HEK293 (cell line): ENCODE data around the gene INTS1.

ENCODE experiments used
- CTCF ChIA-PET: fragments of 350-600 bp; formaldehyde crosslinking; extraction: SDS; loops from one replicate; lab custom pipeline; 2021; ENCODE audit warnings: antibody characterized with exemption; lab: Yijun Ruan, JAX
- POLR2A ChIA-PET: fragments of 300-600 bp; formaldehyde crosslinking; extraction: SDS; loops from one replicate; lab custom pipeline; 2020; ENCODE audit warnings: antibody characterized with exemption, inconsistent platforms; lab: Yijun Ruan, JAX
- H3K27ac ChIP-seq: fragments of 200-500 bp; sonication (Bioruptor generic); 2 replicates; pipeline ENCODE4 v1.5.1; 2014; ENCODE audit warnings: low read depth, low read length, control low read depth, inconsistent platforms; ENCODE audit errors: extremely low read depth
- H3K36me3 ChIP-seq, 2 experiments: fragments of 200-500 bp in 1 of 2; sonication (Bioruptor generic) in 1 of 2; 1 replicate in 1 of 2; 2 replicates in 1 of 2; pipeline ENCODE4 v1.5.1; 2014 to 2017; ENCODE audit warnings: inconsistent platforms in 2 of 2, low read length in 2 of 2; ENCODE audit not compliant: control insufficient read depth in 2 of 2, insufficient read depth in 1 of 2
- H3K4me1 ChIP-seq: fragments of 200-500 bp; sonication (Bioruptor generic); 2 replicates; pipeline ENCODE4 v1.5.1; 2014; ENCODE audit warnings: mild to moderate bottlenecking, low read length, inconsistent platforms; ENCODE audit not compliant: control insufficient read depth, insufficient read depth
- H3K4me3 ChIP-seq: 2 replicates; pipeline ENCODE4 v1.5.1; 2011; ENCODE audit warnings: low read depth, mild to moderate bottlenecking, control low read depth, low read length, moderate library complexity
- H3K9me3 ChIP-seq: fragments of 200-500 bp; sonication (Bioruptor generic); 2 replicates; pipeline ENCODE4 v1.5.1; 2014; ENCODE audit warnings: low read depth, low read length, inconsistent platforms; ENCODE audit not compliant: control insufficient read depth, insufficient read depth
- EGR2 ChIP-seq: fragments of 450-650 bp; formaldehyde crosslinking; IDR thresholded peaks from 2 replicates; pipeline ENCODE4 v1.5.1; 2016; ENCODE audit warnings: low read depth, missing biosample characterization, missing genetic modification characterization
- IKZF3 ChIP-seq: fragments of 450-650 bp; IDR thresholded peaks from 2 replicates; pipeline ENCODE4 v1.5.0; 2018; ENCODE audit warnings: missing biosample characterization, mild to moderate bottlenecking, missing genetic modification characterization, moderate library complexity
- KLF7 ChIP-seq: fragments of 450-650 bp; formaldehyde crosslinking; IDR thresholded peaks from 2 replicates; pipeline ENCODE4 v1.5.1; 2016; ENCODE audit warnings: missing biosample characterization, missing genetic modification characterization, borderline replicate concordance
- MEIS1 ChIP-seq: sonication (generic); formaldehyde crosslinking; IDR thresholded peaks from 2 replicates; pipeline ENCODE4 v1.8.1; 2022; ENCODE audit warnings: missing genetic modification reagents, mild to moderate bottlenecking, borderline replicate concordance
- PRDM1 ChIP-seq: fragments of 450-650 bp; formaldehyde crosslinking; IDR thresholded peaks from 2 replicates; pipeline ENCODE4; 2016; ENCODE audit warnings: missing biosample characterization, missing genetic modification characterization
- ZBTB1 ChIP-seq: fragments of 450-650 bp; formaldehyde crosslinking; IDR thresholded peaks from 2 replicates; pipeline ENCODE4 v1.5.1; 2016; ENCODE audit warnings: missing biosample characterization, missing genetic modification characterization
- ZFHX2 ChIP-seq: fragments of 450-650 bp; formaldehyde crosslinking; conservative IDR thresholded peaks from 2 replicates; pipeline ENCODE4 v1.5.1; 2016; ENCODE audit warnings: missing biosample characterization, missing genetic modification characterization
- ZIC2 ChIP-seq: fragments of 450-650 bp; formaldehyde crosslinking; IDR thresholded peaks from 2 replicates; pipeline ENCODE4 v1.5.1; 2016; ENCODE audit warnings: missing biosample characterization, missing genetic modification characterization
- ZNF121 ChIP-seq: fragments of 450-650 bp; formaldehyde crosslinking; IDR thresholded peaks from 2 replicates; pipeline ENCODE4 v1.5.1; 2016; ENCODE audit warnings: missing biosample characterization, missing genetic modification characterization
- ZNF138 ChIP-seq: fragments of 450-650 bp; formaldehyde crosslinking; IDR thresholded peaks from 2 replicates; pipeline ENCODE4 v1.5.1; 2016; ENCODE audit warnings: missing biosample characterization, missing genetic modification characterization, borderline replicate concordance
- ZNF155 ChIP-seq: fragments of 450-650 bp; formaldehyde crosslinking; IDR thresholded peaks from 2 replicates; pipeline ENCODE4 v1.5.1; 2016; ENCODE audit warnings: missing biosample characterization, missing genetic modification characterization
- ZNF2 ChIP-seq: fragments of 450-650 bp; formaldehyde crosslinking; IDR thresholded peaks from 2 replicates; pipeline ENCODE4 v1.5.1; 2016; ENCODE audit warnings: missing biosample characterization, missing genetic modification characterization
- ZNF24 ChIP-seq: fragments of 450-650 bp; formaldehyde crosslinking; IDR thresholded peaks from 2 replicates; pipeline ENCODE4 v1.5.1; 2016; ENCODE audit warnings: missing biosample characterization, missing genetic modification characterization
- ZNF335 ChIP-seq: fragments of 450-650 bp; formaldehyde crosslinking; conservative IDR thresholded peaks from 2 replicates; pipeline ENCODE4 v1.5.1; 2016; ENCODE audit warnings: missing biosample characterization, missing genetic modification characterization
- ZNF48 ChIP-seq: fragments of 450-650 bp; formaldehyde crosslinking; IDR thresholded peaks from 2 replicates; pipeline ENCODE4 v1.5.1; 2016; ENCODE audit warnings: missing biosample characterization, missing genetic modification characterization
- ZNF514 ChIP-seq: fragments of 450-650 bp; formaldehyde crosslinking; IDR thresholded peaks from 2 replicates; pipeline ENCODE4 v1.5.1; 2016; ENCODE audit warnings: missing biosample characterization, missing genetic modification characterization
- ZNF549 ChIP-seq: fragments of 450-650 bp; IDR thresholded peaks from 2 replicates; pipeline ENCODE4 v1.5.1; 2018; ENCODE audit warnings: missing biosample characterization, missing genetic modification characterization, mild to moderate bottlenecking, inconsistent platforms, moderate library complexity
- ZNF768 ChIP-seq: fragments of 450-650 bp; formaldehyde crosslinking; IDR thresholded peaks from 2 replicates; pipeline ENCODE4 v1.5.1; 2018; ENCODE audit warnings: missing biosample characterization, mild to moderate bottlenecking, missing genetic modification characterization
- ZNF791 ChIP-seq: fragments of 450-650 bp; formaldehyde crosslinking; IDR thresholded peaks from 2 replicates; pipeline ENCODE4 v1.5.1; 2016; ENCODE audit warnings: missing biosample characterization, missing genetic modification characterization
- TF ChIP-seq, protein P1 (sequence below): fragments of 450-650 bp; formaldehyde crosslinking; IDR thresholded peaks from 2 replicates; pipeline ENCODE4 v1.5.1; 2017; ENCODE audit warnings: missing biosample characterization, missing genetic modification characterization
- TF ChIP-seq, protein P2 (sequence below): fragments of 450-650 bp; formaldehyde crosslinking; IDR thresholded peaks from 2 replicates; pipeline ENCODE4 v1.5.1; 2016; ENCODE audit warnings: missing biosample characterization, missing genetic modification characterization
- TF ChIP-seq, protein P3 (sequence below): fragments of 450-650 bp; IDR thresholded peaks from 2 replicates; pipeline ENCODE4 v1.5.1; 2018; ENCODE audit warnings: missing biosample characterization, mild to moderate bottlenecking, missing genetic modification characterization
- TF ChIP-seq, protein P4 (sequence below): fragments of 450-650 bp; formaldehyde crosslinking; IDR thresholded peaks from 2 replicates; pipeline ENCODE4 v1.5.1; 2017; ENCODE audit warnings: missing biosample characterization, missing genetic modification characterization

Gene INTS1

DNA sequence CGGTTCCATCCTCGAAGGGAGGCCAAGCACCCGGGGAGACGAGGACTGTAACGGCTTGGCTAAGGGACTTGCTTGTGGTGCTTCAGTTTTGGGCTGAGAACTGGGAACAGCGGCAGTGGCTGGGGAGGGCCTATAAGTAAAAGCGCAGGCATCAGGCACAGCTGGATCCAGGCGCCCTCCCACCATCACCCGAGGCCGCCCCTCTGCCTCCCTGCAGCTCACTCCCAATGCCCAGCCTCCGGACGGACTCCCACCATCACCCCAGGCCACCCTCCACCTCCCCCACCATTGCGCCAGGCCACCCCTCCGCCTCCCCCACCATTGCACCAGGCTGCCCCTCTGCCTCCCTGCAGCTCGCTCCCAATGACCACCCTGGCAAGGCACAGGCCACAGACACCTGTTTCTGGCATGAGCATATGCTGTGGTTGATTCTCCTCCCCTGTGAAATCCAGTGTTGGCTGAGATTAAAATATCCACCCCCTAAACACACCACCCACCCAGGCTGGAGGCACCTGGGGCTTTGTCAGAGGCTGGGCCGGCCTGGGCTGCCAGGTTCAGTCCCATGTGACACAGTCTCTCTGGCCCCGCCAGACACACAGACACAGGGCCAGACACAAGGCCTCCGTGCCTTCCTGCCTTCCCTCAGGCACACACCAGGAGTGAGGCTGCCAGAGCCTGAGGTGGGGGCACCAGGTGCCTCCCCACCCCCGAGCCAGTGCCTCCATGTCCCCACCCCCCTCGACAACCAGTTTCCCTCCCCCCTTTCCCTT is 61.6 kb downstream of the INTS1 start:
- Histone ChIP-seq H3K4me3 (no peak overlapping the region), H3K36me3 (peaks cover 0 to 3% of the 10 kb centered on the region in 2 experiments; a peak in 1 of 3 replicates), H3K27ac (no peak overlapping the region), H3K9me3 (no peaks in the 10 kb centered on the region), H3K4me1 (no peaks in the 10 kb centered on the region)
- POLR2A ChIA-PET, result no interaction called here
- CTCF ChIA-PET, result interaction anchor here (0.6 kb wide), 1 partner anchor 217 kb away, joined by 3 read pairs; no protein-coding TSS in a partner anchor
- TF ChIP-seq ZFHX2 (tag by site-specific recombination), result peak; percentile 49
- TF ChIP-seq ZNF24 (tag by site-specific recombination), result no peak
- TF ChIP-seq ZNF48 (tag by site-specific recombination), result no peak
- no peak for TF ChIP-seq MEIS1 (CRISPR knock-in tag)
- peak; percentile 71 for TF ChIP-seq EGR2 (tag by site-specific recombination)

DNA sequence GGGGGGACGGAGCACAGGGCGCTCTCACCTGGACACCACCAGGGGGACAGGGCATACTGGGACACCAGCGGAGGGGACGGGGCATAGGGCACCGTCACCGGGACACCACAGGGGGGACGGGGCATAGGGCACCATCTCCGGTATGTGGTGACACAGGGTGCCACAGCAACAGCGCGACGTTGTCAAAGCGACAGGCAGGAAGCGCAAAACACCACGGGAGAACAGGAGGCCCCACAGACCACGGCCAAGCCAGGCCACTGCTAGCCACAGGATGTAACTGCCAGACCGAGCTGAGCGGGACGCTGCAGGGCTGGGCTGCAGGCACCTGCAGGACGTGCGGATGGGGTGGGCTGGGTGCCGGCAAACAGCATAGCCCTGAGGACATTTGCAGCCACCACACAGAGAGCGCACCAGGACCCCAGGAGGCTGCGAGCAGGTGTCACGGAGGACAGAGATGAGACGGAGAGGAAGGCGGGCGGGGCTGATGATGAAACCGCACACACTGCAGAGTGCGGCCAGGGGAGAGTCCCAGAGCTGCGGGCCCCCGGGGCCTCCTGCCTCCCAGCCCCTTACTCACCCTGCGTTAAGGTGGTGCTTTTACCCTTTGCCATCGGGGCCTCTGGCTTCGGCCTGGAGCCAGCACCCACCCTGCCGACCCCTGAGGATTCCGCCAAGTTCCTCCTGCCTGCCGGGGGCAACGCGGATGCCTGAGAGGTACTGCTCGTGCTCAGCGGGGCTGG is 62.4 kb downstream of the INTS1 start:
- H3K9me3 ChIP-seq, result no peaks in the 10 kb centered on the region
- H3K4me3 ChIP-seq, result no peak overlapping the region
- CTCF ChIA-PET, result interaction anchor here (0.6 to 1.4 kb wide), 2 partner anchors 9 to 217 kb away, joined by 3 to 7 read pairs; no protein-coding TSS in a partner anchor
- H3K4me1 ChIP-seq, result no peaks in the 10 kb centered on the region
- POLR2A ChIA-PET, result no interaction called here
- peaks cover 0 to 3% of the 10 kb centered on the region in 2 experiments; a peak in 1 of 3 replicates for H3K36me3 ChIP-seq
- no peak for TF ChIP-seq ZNF121 (tag by site-specific recombination)
- TF ChIP-seq ZNF335 (tag by site-specific recombination), result no peak
- no peak for TF ChIP-seq ZBTB1 (tag by site-specific recombination)
- TF ChIP-seq, protein P1, sequence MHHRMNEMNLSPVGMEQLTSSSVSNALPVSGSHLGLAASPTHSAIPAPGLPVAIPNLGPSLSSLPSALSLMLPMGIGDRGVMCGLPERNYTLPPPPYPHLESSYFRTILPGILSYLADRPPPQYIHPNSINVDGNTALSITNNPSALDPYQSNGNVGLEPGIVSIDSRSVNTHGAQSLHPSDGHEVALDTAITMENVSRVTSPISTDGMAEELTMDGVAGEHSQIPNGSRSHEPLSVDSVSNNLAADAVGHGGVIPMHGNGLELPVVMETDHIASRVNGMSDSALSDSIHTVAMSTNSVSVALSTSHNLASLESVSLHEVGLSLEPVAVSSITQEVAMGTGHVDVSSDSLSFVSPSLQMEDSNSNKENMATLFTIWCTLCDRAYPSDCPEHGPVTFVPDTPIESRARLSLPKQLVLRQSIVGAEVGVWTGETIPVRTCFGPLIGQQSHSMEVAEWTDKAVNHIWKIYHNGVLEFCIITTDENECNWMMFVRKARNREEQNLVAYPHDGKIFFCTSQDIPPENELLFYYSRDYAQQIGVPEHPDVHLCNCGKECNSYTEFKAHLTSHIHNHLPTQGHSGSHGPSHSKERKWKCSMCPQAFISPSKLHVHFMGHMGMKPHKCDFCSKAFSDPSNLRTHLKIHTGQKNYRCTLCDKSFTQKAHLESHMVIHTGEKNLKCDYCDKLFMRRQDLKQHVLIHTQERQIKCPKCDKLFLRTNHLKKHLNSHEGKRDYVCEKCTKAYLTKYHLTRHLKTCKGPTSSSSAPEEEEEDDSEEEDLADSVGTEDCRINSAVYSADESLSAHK, result no peak
- TF ChIP-seq, protein P2, sequence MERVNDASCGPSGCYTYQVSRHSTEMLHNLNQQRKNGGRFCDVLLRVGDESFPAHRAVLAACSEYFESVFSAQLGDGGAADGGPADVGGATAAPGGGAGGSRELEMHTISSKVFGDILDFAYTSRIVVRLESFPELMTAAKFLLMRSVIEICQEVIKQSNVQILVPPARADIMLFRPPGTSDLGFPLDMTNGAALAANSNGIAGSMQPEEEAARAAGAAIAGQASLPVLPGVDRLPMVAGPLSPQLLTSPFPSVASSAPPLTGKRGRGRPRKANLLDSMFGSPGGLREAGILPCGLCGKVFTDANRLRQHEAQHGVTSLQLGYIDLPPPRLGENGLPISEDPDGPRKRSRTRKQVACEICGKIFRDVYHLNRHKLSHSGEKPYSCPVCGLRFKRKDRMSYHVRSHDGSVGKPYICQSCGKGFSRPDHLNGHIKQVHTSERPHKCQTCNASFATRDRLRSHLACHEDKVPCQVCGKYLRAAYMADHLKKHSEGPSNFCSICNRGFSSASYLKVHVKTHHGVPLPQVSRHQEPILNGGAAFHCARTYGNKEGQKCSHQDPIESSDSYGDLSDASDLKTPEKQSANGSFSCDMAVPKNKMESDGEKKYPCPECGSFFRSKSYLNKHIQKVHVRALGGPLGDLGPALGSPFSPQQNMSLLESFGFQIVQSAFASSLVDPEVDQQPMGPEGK (tag by site-specific recombination), result no peak
- TF ChIP-seq IKZF3, result no peak
- TF ChIP-seq KLF7, result no peak
- TF ChIP-seq ZNF791 (tag by site-specific recombination), result no peak
- no peak overlapping the region for H3K27ac ChIP-seq

DNA sequence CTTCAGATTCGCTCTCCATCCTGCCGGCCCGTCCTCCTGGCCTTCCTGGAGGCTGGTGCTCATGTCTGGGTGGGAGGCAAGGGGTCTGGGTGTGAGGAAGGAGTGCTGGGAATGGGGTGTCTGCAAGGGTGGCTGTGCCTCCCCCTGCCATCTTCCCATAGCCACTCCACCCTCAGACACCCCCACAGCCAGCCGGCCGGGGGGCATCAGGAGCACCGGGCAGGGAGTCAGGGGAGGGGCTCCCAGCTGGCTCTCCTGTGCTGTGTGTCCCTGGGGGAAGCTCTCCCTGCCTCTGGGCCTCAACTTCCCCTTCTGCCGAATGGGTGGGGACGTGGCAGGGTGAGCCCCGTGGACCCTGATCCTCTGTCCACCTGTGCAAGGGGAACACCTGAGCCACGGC is 63.6 kb downstream of the INTS1 start:
- POLR2A ChIA-PET, result interaction anchor here (0.6 kb wide), 1 partner anchor 17 kb away, joined by 3 read pairs; no protein-coding TSS in a partner anchor
- Histone ChIP-seq H3K4me3 (no peak overlapping the region), H3K4me1 (no peaks in the 10 kb centered on the region), H3K36me3 (peaks cover 0 to 3% of the 10 kb centered on the region in 2 experiments; a peak in 1 of 3 replicates), H3K9me3 (no peaks in the 10 kb centered on the region), H3K27ac (no peak overlapping the region)
- CTCF ChIA-PET, result interaction anchor here (1.4 kb wide), 1 partner anchor 8 kb away, joined by 7 read pairs; no protein-coding TSS in a partner anchor
- TF ChIP-seq ZIC2 (tag by site-specific recombination) (no peak), KLF7 (no peak), ZNF2 (tag by site-specific recombination) (no peak), PRDM1 (no peak), ZNF155 (tag by site-specific recombination) (no peak), ZNF514 (tag by site-specific recombination) (no peak), MEIS1 (CRISPR knock-in tag) (no peak), ZNF138 (no peak), ZNF549 (no peak), ZNF768 (no peak)
- TF ChIP-seq, protein P3, sequence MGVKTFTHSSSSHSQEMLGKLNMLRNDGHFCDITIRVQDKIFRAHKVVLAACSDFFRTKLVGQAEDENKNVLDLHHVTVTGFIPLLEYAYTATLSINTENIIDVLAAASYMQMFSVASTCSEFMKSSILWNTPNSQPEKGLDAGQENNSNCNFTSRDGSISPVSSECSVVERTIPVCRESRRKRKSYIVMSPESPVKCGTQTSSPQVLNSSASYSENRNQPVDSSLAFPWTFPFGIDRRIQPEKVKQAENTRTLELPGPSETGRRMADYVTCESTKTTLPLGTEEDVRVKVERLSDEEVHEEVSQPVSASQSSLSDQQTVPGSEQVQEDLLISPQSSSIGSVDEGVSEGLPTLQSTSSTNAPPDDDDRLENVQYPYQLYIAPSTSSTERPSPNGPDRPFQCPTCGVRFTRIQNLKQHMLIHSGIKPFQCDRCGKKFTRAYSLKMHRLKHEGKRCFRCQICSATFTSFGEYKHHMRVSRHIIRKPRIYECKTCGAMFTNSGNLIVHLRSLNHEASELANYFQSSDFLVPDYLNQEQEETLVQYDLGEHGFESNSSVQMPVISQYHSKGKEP, result no peak
- TF ChIP-seq, protein P4, sequence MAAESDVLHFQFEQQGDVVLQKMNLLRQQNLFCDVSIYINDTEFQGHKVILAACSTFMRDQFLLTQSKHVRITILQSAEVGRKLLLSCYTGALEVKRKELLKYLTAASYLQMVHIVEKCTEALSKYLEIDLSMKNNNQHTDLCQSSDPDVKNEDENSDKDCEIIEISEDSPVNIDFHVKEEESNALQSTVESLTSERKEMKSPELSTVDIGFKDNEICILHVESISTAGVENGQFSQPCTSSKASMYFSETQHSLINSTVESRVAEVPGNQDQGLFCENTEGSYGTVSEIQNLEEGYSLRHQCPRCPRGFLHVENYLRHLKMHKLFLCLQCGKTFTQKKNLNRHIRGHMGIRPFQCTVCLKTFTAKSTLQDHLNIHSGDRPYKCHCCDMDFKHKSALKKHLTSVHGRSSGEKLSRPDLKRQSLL (tag by site-specific recombination), result no peak
